ENCODE results near the gene HS1BP3.
A peak's percentile ranks its signal among the peaks of the same experiment; 100 is the strongest.

The HS1BP3 gene, protein sequence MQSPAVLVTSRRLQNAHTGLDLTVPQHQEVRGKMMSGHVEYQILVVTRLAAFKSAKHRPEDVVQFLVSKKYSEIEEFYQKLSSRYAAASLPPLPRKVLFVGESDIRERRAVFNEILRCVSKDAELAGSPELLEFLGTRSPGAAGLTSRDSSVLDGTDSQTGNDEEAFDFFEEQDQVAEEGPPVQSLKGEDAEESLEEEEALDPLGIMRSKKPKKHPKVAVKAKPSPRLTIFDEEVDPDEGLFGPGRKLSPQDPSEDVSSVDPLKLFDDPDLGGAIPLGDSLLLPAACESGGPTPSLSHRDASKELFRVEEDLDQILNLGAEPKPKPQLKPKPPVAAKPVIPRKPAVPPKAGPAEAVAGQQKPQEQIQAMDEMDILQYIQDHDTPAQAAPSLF

DNA sequence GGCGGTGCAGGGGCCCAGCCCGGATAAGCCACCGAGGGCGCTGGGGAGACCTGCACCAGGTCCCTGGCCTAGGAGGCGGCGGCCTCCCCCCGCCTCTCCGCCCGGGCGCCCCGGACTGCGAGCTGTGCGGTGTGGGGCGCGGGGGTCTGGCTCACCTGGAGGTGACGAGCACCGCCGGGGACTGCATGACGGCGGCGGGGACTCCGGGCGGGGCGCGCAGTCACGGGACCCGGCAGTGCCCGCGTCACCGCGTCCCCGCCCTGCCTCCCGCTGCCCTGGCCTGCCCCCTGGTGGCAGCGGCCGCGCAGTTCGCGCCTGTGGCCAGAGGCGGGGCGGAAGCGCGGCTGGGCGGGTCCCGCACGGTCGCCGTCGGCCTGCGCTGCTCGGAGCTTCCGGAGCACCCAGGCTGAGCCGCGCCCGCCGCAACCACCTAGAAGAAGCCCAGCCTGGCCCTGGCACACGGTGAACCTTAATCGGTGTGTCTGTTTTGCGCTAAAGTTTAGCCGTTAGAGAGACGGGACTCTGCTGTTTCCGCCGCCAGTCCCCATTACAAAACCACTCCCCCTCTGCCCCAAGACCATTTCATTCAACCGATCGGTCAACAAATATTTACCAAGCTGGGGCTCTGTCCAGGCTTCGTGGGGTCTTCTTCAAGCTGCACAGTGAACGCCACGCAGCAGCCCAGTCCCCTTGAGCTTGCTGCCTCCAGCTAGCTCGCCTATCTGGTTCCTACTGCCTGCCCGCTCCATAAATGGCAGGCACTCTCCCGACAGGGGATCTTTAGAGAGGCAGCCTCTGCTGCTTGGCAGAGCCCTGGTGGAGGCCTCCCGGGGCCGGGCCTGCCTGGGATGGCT is at the start of gene HS1BP3:
TSS of gene HS1BP3 (minus strand) at position 222 of the 854 bp plus-strand sequence. CDS start at position 187, 35 bp downstream.
- Histone ChIP-seq H3K4me3 (ENCODE audit: low read length) (peak within 1 kb of the TSS; percentile 86), H3K27ac (ENCODE audit: low read length) (peak within 1 kb of the TSS; percentile 18), H3K9ac (ENCODE audit: low read depth, low read length) (peak within 1 kb of the TSS; percentile 84), H3K36me3 (ENCODE audit: insufficient read depth, low read depth, low read length) (no peaks in the 10 kb centered on the region), H3K9me3 (ENCODE audit: insufficient read depth, low read depth, low read length) (no peaks in the 10 kb centered on the region), H3K27me3 (ENCODE audit: insufficient read depth, low read length) (peaks cover 20% of the 10 kb centered on the region), H3K4me1 (ENCODE audit: insufficient read depth, low read length) (peaks cover 8% of the 10 kb centered on the region; the same call in 1 of the 2 replicates)

DNA sequence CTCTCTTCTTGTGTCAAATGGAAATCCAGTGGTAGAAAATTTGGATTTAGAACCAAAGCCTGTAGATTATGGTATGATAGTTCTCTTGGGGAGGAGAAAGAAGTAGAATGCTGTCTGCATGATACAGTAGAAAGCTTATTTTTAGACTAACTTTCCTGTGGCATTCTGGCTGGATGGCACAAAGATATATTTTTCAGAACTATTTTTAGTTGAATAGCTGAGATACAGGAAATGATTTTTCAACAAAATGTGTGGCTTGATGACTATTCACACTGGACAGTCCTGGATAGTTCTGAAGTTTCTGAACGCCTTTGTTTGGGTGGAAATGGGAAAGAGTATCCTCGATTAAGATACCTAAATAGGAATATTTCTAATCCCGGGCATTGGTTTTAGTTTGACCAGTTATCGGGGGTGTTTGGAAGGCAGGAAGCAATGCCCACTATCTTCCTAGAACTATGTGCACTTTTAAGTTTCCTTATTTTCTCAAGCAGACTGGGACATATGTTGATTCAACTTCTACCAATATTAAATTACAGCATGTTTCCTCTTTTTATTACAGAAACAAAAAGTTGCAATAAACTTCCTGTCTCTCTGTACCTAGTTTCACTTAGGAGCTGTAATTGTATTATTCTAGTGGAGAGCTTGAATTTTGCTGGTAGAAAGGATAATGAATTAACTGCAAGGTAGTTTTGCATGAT is 48.2 kb upstream of the HS1BP3 start:
- Histone ChIP-seq H3K4me3 (ENCODE audit: low read length) (no peak overlapping the region), H3K27ac (ENCODE audit: low read length) (no peak overlapping the region), H3K36me3 (ENCODE audit: insufficient read depth, low read depth, low read length) (no peaks in the 10 kb centered on the region), H3K27me3 (ENCODE audit: insufficient read depth, low read length) (no peaks in the 10 kb centered on the region), H3K9me3 (ENCODE audit: insufficient read depth, low read depth, low read length) (no peaks in the 10 kb centered on the region), H3K4me1 (ENCODE audit: insufficient read depth, low read length) (no peaks in the 10 kb centered on the region), H3K9ac (ENCODE audit: low read depth, low read length) (no peak overlapping the region)

DNA sequence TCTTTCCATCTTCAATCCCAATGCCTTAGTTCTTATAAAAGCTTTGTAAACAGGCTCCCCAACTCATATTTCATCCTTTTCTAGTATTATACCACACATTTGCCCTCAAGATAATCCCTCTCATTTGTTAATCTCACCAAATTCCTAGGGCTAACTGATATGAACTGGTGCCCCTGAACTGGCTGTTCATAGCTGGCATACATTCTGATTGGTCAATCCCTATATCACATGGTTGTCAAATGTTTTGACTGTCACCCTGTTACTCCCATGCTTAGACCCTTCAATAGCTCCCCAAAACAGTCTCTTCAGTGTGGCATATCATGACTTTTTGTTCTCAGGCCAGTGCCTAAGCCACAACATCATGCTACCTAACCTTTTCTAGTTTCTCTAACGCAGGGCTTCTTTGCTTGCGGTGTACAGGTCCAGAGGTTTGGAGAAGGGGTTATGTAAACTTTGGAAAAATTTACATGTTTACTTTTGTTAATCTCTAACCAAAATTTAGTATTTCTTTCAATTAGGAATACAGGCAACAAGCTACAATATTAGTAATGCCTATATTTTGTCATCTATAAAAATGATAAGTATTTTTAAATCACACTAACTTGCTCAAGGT is 46.5 kb upstream of the HS1BP3 start:
- Histone ChIP-seq H3K4me3 (ENCODE audit: low read length) (no peak overlapping the region), H3K36me3 (ENCODE audit: insufficient read depth, low read depth, low read length) (no peaks in the 10 kb centered on the region), H3K9me3 (ENCODE audit: insufficient read depth, low read depth, low read length) (no peaks in the 10 kb centered on the region), H3K27me3 (ENCODE audit: insufficient read depth, low read length) (no peaks in the 10 kb centered on the region), H3K4me1 (ENCODE audit: insufficient read depth, low read length) (no peaks in the 10 kb centered on the region), H3K9ac (ENCODE audit: low read depth, low read length) (no peak overlapping the region), H3K27ac (ENCODE audit: low read length) (no peak overlapping the region)

DNA sequence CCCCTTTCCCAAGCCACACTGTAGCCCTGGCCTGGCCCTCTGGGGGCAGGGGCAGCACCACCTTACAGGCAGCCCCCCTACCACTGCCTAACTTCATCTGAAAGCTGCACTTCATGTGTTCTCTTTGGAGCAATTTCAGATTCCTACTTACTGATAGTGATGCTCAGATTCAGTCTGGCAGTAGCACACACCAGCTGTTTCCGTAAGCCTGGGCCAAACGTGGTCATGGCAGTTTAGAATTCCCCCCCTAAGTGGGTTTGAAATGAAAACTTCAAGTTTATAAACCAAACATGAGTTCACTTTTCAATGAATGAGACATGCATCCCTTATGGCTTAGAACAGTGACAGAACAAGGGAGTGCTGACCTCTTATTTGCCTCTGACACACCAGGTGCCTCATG is 45.5 kb upstream of the HS1BP3 start:
- H3K9ac ChIP-seq (ENCODE audit: low read depth, low read length), result no peak overlapping the region
- no peaks in the 10 kb centered on the region for H3K4me1 ChIP-seq (ENCODE audit: insufficient read depth, low read length)
- H3K27ac ChIP-seq (ENCODE audit: low read length), result no peak overlapping the region
- H3K27me3 ChIP-seq (ENCODE audit: insufficient read depth, low read length), result no peaks in the 10 kb centered on the region
- H3K4me3 ChIP-seq (ENCODE audit: low read length), result no peak overlapping the region
- no peaks in the 10 kb centered on the region for H3K36me3 ChIP-seq (ENCODE audit: insufficient read depth, low read depth, low read length)
- H3K9me3 ChIP-seq (ENCODE audit: insufficient read depth, low read depth, low read length), result no peaks in the 10 kb centered on the region

DNA sequence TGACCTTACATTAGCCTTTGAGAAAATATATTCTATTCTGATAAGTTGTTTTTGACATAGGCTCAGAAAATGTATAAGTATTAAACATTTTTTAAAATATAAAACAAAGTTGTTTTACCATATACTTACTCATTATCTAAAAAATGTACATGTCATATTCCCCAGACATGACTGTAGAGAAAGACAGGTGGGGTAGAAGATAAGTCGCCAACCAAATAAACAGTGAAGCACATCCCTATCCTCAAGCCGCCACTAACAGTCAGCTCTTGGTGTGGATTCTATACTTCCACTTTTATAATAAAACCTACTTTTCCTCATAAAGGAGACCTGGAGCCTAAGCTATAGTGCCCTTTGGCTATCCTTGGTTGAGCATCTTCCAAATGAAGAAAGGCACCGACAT is 42.4 kb upstream of the HS1BP3 start:
- H3K4me1 ChIP-seq (ENCODE audit: insufficient read depth, low read length), result no peaks in the 10 kb centered on the region
- no peak overlapping the region for H3K27ac ChIP-seq (ENCODE audit: low read length)
- no peaks in the 10 kb centered on the region for H3K27me3 ChIP-seq (ENCODE audit: insufficient read depth, low read length)
- H3K4me3 ChIP-seq (ENCODE audit: low read length), result no peak overlapping the region
- H3K36me3 ChIP-seq (ENCODE audit: insufficient read depth, low read depth, low read length), result no peaks in the 10 kb centered on the region
- H3K9me3 ChIP-seq (ENCODE audit: insufficient read depth, low read depth, low read length), result no peaks in the 10 kb centered on the region
- H3K9ac ChIP-seq (ENCODE audit: low read depth, low read length), result no peak overlapping the region

DNA sequence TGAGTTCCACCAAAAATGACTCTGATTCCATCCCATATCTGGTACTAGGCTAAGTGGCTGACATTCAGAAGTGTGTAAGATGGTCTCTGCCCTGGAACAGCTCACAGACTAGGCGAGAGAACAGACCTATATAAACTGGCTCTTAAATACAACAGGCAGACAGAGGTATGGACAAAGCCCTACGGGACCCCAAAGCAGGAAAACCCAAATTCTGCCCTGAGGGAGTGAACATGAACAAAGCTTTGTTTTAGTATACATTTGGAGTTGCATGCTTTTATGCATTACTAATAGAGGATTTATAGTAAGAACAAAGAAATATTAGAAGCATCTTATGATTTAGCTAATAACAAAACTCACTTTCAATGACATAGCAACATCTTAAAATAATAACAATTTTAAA is 41.2 kb upstream of the HS1BP3 start:
- H3K4me1 ChIP-seq (ENCODE audit: insufficient read depth, low read length), result no peaks in the 10 kb centered on the region
- no peaks in the 10 kb centered on the region for H3K36me3 ChIP-seq (ENCODE audit: insufficient read depth, low read depth, low read length)
- H3K9ac ChIP-seq (ENCODE audit: low read depth, low read length), result no peak overlapping the region
- H3K27ac ChIP-seq (ENCODE audit: low read length), result no peak overlapping the region
- H3K9me3 ChIP-seq (ENCODE audit: insufficient read depth, low read depth, low read length), result no peaks in the 10 kb centered on the region
- H3K27me3 ChIP-seq (ENCODE audit: insufficient read depth, low read length), result no peaks in the 10 kb centered on the region
- H3K4me3 ChIP-seq (ENCODE audit: low read length), result no peak overlapping the region

DNA sequence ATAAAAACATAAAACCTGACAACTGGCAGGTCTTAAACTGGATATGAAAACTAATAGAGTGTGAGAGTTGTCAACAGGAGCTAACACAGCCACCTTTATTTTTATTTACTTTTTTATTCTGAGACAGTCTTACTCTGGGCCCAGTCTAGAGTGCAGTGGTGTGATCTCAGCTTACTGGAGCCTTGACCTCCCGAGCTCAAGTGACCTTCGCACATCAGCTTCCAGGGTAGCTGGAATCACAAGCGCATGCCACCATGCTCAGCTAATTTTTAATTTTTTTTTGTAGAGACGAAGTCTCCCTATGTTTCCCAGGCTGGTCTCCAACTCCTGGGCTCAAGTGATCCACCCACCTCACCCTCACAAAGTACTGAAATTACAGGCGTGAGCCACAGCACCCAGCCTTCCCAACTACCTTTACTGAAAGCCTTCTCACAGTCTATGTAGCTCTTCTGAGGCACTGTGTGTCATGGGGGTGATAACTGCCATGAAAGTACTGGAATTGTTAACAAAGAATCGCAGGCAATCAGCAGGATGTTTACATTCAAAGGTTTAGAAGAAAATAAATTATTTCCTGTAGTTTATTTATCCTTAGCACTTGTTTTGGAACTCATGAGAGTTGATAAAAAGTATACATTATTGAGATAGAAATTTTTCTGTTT is 40.3 kb upstream of the HS1BP3 start:
- Histone ChIP-seq H3K9ac (ENCODE audit: low read depth, low read length) (no peak overlapping the region), H3K27me3 (ENCODE audit: insufficient read depth, low read length) (no peaks in the 10 kb centered on the region), H3K27ac (ENCODE audit: low read length) (no peak overlapping the region), H3K4me3 (ENCODE audit: low read length) (no peak overlapping the region), H3K36me3 (ENCODE audit: insufficient read depth, low read depth, low read length) (no peaks in the 10 kb centered on the region), H3K4me1 (ENCODE audit: insufficient read depth, low read length) (no peaks in the 10 kb centered on the region), H3K9me3 (ENCODE audit: insufficient read depth, low read depth, low read length) (no peaks in the 10 kb centered on the region)

DNA sequence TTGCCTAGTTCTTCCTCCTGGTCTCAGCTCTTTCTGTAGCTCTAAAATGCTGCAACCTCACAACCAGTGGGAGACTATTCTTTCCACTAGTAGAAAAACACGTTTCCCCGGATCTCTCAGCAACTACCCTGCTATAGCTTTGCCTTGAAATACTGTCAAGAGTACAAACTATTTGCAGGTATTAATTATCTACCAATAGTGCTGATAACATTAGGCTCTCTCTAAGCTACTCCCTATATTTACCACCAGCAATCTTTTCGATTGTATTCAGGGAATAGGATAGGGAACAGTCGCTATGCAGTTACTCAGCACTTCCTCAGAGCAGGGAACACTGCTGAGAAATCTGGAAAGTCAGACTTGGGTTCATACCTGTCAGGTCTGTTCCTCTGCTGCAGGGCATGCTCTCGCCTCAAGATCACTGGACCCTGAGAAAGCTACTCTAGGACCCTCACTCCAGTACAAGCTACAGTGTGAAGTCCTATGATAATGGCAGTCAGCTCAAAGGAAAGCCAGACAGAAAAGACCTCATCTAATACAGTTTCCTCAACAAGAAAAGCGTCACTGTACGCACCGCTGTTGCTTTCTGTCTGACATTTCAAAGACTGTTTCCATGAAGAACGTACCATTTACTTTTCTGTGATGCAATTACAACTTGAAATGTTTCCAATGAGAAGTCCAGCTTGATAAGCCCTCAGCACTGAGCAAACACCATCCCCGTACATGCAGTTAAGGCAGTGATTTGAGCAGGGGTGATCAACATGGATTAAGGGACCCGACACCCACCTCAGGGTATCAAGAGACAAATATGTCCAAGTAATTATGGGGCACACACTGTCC is 38.7 kb upstream of the HS1BP3 start:
- no peaks in the 10 kb centered on the region for H3K9me3 ChIP-seq (ENCODE audit: insufficient read depth, low read depth, low read length)
- H3K4me1 ChIP-seq (ENCODE audit: insufficient read depth, low read length), result no peaks in the 10 kb centered on the region
- H3K27me3 ChIP-seq (ENCODE audit: insufficient read depth, low read length), result no peaks in the 10 kb centered on the region
- H3K4me3 ChIP-seq (ENCODE audit: low read length), result no peak overlapping the region
- no peaks in the 10 kb centered on the region for H3K36me3 ChIP-seq (ENCODE audit: insufficient read depth, low read depth, low read length)
- no peak overlapping the region for H3K9ac ChIP-seq (ENCODE audit: low read depth, low read length)
- no peak overlapping the region for H3K27ac ChIP-seq (ENCODE audit: low read length)

DNA sequence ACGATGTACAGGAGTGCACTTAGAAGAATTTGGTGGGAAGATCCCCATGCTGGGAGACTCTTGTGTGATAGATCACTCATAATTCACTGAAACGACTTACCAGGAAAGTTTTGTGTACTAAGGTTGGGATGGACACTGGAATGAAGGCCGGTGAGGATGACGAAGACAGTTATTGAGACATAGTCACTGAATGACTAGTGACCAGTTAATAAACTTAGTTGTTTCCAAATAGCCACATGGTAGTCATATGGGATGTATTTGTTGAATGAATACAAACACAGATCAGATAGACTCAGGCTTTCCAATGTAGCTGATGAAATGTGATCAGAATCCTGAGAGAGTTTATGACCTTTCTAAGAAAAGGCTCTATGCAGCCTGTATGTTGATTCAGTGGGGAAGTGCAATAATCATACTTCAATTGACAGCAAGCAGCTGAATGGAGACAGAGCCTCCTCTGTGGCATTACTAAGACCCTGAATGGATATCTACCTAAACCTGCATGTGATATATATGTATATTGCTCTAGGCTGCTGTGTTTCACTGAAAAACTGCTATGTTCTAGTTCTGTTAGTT is 36.4 kb upstream of the HS1BP3 start:
- no peak overlapping the region for H3K4me3 ChIP-seq (ENCODE audit: low read length)
- no peaks in the 10 kb centered on the region for H3K36me3 ChIP-seq (ENCODE audit: insufficient read depth, low read depth, low read length)
- H3K4me1 ChIP-seq (ENCODE audit: insufficient read depth, low read length), result no peaks in the 10 kb centered on the region
- H3K9me3 ChIP-seq (ENCODE audit: insufficient read depth, low read depth, low read length), result no peaks in the 10 kb centered on the region
- H3K9ac ChIP-seq (ENCODE audit: low read depth, low read length), result no peak overlapping the region
- no peak overlapping the region for H3K27ac ChIP-seq (ENCODE audit: low read length)
- H3K27me3 ChIP-seq (ENCODE audit: insufficient read depth, low read length), result no peaks in the 10 kb centered on the region

DNA sequence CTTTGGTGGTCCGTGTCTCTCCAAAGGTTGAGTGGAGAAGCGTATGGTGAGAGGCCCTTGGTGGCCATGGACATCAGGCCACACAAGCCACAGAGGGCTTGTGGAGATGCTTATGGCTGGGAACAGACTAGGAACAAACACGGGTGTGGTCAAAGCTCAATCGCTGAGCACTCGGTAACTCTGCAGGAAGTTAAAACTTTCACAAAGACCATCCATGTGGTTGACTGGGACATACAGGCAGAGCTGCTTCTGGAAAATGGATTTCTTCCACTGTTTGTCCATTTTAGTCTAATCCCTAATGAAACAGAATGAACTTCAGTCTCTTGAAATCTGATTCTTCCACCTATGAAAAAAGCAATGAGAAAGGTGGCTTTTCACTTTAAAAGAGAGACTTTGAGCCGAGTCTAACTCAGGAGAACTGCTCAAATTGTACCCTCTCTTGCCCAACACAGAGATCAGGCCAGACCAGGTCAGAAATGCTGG is 33.7 kb upstream of the HS1BP3 start:
- Histone ChIP-seq H3K27ac (ENCODE audit: low read length) (no peak overlapping the region), H3K36me3 (ENCODE audit: insufficient read depth, low read depth, low read length) (no peaks in the 10 kb centered on the region)

More for the DNA sequence above, 33.7 kb upstream of the HS1BP3 start:
- no peaks in the 10 kb centered on the region for H3K9me3 ChIP-seq (ENCODE audit: insufficient read depth, low read depth, low read length)
- H3K4me3 ChIP-seq (ENCODE audit: low read length), result no peak overlapping the region
- no peaks in the 10 kb centered on the region for H3K4me1 ChIP-seq (ENCODE audit: insufficient read depth, low read length)
- H3K27me3 ChIP-seq (ENCODE audit: insufficient read depth, low read length), result no peaks in the 10 kb centered on the region
- H3K9ac ChIP-seq (ENCODE audit: low read depth, low read length), result no peak overlapping the region
